Bone marrow (tissue), 2 donors: ENCODE data around the gene VWA5A.
A peak's percentile ranks its signal among the peaks of the same experiment; 100 is the strongest.
"Not testable (repeated sequence)": the region's sequence is repeated elsewhere in the genome, so short reads cannot be mapped to it uniquely, and the experiment has no call there.

Experiments used
- DNase-seq, 2 donors: peaks; one replicate each; lab custom pipeline; 2025; lab: John Stamatoyannopoulos, UW

The VWA5A gene

GRCh38 chr11:124094731-124095130 lies 20.5 kb upstream of the VWA5A start:
- DNase-seq: no peak

DNA sequence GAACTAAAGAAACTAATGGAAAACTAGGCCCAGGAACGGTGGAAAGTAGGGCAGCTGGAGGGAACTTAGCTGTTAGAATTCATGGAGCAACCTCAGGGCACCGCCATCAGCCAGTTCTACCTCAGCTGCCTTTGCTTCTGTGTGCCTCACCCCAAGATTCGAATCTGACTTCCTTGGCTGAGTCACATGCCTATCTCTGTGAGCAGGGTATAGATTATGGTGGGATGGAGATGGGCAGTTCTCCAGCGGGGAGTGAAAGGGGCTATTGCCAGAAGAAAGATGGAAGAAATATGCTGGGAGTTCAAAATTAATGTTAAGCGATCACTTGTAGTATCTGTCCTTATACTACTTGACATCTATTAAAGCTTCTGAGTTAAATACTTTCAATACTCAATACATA lies 18.9 kb upstream of the VWA5A start:
- no peak for DNase-seq

- DNase-seq: no peak
Observed at GRCh38 chr11:124098141-124098540, 17.1 kb upstream of the VWA5A start.

DNA sequence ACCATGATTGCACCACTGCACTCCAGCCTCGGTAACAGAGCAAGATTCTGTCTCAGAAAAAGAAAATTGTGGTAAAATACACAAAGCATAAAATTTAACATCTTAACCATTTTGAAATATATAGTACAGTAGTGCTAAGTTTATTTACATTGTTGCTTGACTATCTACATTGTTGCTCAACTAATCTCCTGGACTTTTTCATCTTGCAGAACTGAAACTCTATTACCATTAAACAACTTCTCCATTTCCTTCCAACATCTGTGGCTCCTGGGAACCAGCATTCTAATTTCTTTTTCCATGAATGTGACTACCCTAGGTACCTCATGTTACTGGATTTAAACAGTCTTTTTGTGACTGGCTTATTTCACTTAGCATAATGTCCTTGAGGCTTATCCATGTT lies 13.5 kb upstream of the VWA5A start:
- DNase-seq: no peak

- peak in 1 of 2 donors; percentile 20 for DNase-seq
Observed at GRCh38 chr11:124108156-124108555, 7.1 kb upstream of the VWA5A start.

- DNase-seq: no peak
Observed at GRCh38 chr11:124109377-124109776, 5.9 kb upstream of the VWA5A start.

DNA sequence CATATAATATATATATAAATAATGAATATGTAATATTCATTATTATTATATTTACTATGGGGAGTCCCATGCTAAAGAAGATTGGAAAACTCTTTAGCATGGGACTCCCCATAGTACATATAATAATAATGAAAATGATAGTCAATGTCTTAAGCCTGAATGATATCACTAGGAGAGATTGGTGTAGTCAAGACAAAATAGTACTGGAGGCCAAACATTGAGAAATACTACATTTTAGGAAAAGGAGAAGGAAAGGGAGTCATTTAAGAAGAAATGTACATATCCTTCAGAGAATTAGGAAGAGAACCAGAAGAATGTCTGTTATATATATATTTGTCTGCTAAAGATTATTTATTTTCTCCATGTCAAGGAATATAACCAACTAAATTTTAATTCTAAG lies 5.0 kb upstream of the VWA5A start:
- DNase-seq: no peak

DNA sequence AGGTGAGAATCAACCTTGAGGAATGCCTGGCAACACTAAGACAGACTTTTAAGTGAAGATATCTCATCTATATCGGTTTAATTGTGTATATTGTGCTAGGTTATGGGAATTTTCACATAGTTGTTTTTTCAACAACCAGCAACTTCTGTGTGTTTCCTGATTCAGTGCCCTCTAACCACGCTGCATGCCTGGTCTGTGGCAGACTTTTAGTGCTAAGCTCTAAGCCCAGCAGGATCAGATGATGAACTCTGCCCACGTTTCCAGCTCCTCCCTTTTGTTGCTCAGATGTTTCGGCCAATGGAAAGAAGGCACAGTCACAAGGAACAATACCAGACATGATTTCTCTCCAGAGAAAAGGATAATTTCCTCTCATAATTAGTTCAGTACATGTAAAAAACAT lies 1.4 kb upstream of the VWA5A start:
- no peak for DNase-seq

DNA sequence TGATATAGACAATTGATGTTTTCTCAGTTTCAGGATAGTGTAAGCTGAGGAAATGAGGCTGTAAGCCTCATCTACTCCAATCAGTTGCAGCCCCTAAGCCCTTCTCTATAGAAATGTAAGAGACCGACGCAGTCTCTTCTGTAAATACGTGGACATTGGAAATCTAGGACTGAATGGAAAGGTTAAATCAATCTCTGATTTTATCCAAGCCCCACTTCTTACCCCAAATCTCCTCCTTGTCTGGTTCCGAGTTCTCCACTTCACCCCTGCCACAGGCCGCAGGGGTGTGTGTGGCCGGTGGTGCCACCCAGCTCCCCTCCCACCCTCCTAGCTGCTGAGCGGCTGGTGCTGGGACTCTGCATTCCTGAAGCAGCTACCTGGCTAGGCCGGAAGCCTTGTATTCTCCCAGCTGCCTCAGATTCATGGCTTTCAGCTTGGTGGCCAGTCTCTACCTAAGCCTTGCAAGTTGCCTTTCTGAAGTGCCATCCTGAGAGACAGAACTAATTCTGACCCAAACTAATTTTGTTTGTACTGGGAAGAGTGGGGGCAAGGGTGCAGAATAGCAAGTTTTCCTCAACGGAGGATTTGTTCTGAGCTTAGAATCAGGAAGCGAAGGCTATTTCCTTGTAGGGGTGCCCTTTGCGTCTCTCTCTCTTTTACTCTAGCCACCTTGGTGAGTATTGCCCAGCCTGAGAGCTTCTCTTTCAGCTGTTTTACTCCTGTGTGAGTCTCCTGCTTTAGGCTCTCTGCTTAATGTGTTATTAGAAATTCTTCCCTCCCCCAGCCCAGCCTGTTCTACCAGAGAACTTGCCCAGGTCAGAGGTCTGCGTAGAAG lies 749 bp downstream of the VWA5A start:
- no peak for DNase-seq

- no peak for DNase-seq
Observed at GRCh38 chr11:124119103-124119502, 3.9 kb downstream of the VWA5A start.

DNA sequence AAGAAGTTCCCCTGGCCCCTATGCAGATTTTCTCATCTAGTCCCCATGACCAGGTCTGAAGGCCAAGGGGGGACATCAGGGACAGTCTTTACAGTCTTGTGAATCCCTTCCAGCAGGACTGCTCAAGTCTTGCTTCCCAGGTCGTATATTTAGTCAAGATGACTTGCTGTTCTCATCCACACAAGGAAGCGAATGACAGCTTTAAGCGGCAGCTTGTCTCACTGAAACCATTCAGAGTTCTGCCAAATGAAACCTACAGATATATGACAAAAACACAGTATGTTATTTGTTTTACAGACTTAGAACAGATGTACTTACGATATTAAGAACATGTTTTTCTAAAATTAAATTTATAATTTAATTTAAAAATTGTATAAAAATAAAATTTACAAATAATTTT lies 5.6 kb downstream of the VWA5A start:
- no peak for DNase-seq

- DNase-seq: no peak
Observed at GRCh38 chr11:124122123-124122522, 6.9 kb downstream of the VWA5A start.

DNA sequence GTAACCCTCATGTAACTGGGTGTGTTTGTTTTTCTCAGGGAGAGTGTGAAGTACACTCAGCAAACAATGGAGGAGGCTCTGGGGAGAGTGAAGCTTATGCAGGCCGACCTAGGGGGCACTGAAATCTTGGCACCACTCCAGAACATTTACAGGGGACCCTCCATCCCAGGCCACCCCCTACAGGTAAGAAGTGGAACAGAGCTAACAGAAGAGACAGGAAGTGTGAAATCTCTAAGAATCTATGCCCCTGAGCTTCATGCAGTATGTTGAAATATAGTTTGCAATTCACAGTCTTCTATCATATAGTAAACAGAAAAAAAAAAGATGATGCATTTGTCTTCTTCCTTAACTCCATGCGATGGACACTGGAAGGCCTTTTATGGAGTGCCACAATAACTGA lies 8.4 kb downstream of the VWA5A start:
- DNase-seq: no peak

GRCh38 chr11:124127134-124127533 lies 11.9 kb downstream of the VWA5A start:
- not testable (repeated sequence) for DNase-seq

DNA sequence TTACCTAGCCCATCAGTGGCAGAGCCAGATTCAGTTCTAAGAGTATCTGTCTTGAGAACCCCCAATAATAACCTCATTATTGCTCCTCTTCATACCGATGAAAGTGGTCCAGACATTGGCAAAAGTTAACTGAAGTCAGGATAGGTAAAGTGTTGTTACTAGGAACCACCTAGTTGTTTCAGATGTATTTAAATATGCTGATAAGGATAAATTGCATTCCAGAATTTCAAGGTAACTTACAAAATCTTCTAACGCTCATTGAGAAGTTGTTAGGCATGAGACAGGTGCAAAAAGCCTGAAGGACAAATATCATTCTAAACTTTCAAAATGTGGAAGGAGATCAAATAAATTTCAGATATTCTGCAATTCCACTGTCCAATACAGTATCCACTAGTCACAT lies 27.8 kb downstream of the VWA5A start:
- DNase-seq: no peak

- DNase-seq: no peak
Observed at GRCh38 chr11:124147951-124148350, 32.7 kb downstream of the VWA5A start.

DNA sequence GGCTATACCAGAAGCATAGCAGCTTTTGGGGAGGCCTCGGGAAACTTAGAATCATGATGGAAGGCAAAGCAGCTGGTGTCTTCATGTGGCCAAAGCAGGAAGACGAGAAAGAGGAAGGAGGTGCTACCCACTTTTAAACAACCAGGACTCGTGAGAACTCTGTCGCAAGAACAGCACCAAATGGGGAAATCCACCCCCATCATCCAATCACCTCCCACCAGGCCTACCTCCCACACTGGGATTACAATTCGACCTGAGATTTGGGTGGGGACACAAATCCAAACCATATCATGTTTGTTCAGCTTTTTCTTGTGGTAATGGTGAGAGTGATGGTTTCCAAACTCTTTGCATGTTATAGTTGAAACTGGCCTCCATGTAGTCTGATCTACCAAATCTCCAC lies 35.4 kb downstream of the VWA5A start:
- no peak for DNase-seq

GRCh38 chr11:124152770-124153407 lies 37.6 kb downstream of the VWA5A start:
- DNase-seq: no peak

DNA sequence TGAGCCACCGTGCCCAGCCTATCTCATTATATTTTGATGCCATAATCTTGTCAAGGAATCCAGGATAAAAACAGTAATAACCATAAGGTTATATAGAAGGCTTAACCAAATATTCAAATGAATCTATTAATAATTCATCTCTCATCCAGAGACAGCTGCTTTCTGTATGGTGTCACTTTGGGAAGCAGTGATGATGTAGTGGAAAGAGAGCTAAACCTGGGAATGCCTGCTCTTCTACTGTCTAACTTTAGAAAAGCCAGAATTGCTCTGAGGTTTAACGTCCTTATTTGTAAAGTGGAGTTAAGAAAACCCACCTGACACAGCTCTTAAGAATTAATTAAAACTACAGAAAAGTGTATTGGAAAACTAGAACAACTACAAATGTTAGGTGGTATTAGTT lies 38.6 kb downstream of the VWA5A start:
- DNase-seq: no peak

DNA sequence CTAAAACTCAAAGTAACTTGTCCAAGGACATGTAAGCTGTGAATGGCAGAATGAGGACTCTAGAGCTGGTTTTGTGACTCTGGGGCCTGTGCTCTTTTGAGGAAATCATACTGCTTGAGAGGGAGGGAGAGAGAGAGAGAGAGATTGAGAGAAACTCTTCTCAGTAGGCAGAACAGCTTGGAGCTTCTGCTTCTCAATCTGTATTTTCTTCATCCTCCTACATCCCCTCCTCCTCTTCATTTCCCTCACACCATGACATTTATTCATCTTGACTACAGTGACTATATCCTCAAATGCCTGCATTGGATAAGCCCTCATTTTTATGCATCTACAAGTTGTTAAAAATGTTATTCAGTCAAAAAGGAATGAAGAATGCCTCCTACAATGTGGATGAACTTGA lies 44.2 kb downstream of the VWA5A start:
- no peak for DNase-seq

- no peak for DNase-seq
Observed at GRCh38 chr11:124160986-124161385, 45.7 kb downstream of the VWA5A start.

- no peak for DNase-seq
Observed at GRCh38 chr11:124167826-124168231, 52.6 kb downstream of the VWA5A start.

DNA sequence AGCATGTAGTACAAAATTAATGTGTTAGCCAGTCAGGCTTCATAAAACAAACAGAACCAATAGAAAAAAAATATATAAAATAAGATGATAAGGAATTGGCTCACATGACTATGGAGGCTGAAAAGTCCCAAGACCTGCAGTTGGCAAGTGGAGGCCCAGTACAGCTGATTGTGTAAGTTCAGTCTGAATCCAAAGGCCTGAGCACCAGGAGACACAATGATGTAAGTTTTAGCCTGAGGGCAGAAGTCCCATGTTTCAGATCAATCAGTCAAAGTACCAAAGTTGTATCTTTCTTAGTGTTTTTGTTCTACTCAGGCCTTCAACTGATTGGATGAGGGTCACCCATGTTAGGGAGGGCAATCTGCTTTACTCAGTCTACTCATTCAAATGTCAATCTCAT lies 53.5 kb downstream of the VWA5A start:
- DNase-seq: no peak

DNA sequence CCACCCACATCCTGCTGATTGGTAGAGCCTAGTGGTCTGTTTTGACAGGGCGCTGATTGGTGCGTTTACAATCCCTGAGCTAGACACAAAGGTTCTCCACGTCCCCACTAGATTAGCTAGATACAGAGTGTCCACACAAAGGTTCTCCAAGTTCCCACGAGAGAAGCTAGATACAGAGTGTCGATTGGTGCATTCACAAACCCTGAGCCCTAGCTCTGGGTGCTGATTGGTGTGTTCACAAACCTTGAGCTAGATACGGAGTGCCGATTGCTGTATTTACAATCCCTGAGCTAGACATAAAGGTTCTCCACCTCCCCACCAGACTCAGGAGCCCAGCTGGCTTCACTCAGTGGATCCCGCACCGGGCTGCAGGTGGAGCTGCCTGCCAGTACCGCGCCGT lies 55.1 kb downstream of the VWA5A start:
- not testable (repeated sequence) for DNase-seq
